Stimulated activated CD8-positive, alpha-beta memory T cell treated with anti-CD3 and anti-CD28 coated beads, Interleukin-4, amount 100 ng/mL, for 4 hours (primary cell): ENCODE measurements around the gene ASCL1.

Source experiments
- DNase-seq, 2 donors: peaks; one replicate each; pipeline ENCODE4 v3.0.0-alpha.2; 2020; ENCODE audit warnings: low read depth in 2 of 2, low spot score in 1 of 2

The ASCL1 gene

GRCh38 chr12:102976609-102977280 lies 19.3 kb downstream of the ASCL1 start:
- DNase-seq: no peak

DNA sequence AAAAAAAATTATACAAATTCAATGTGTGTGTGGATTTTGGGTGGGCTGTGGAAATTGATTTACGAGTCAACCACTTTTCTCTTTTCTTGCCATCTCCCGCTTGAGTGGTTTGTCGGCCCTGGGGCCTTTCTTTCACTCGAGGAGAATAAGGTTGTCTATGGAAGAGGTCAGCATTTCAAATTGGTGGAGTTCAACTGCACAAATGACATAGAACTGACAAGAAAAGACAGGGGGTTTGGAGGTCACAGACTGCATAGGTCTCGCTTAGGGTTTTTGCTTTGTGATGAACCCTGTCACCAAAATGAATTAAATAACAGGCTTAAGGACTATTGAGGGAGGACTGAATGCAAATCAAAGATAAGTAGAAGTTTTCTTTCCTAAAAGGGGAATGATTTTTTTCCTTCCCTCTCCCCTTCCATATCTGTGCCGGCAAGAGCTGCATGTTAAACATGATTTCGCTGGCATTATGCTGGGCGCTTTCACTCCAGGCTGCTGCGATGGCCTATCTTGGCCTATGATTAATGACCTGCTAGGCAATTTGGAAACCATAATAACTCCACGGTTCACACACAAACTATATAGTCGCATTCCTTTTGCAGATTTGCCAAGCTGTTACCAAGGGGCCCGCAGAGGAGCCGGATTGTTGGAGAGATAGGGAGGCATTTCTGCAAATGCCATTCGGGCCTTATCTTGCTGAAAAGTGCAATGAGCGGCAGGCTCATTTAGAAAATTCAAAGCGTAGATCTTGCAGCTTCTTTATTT lies 20.7 kb downstream of the ASCL1 start:
- no peak for DNase-seq

- DNase-seq: no peak
Measured at GRCh38 chr12:102980350-102980749, 22.9 kb downstream of the ASCL1 start.

- DNase-seq: no peak
Measured at GRCh38 chr12:102990419-102990818, 32.9 kb downstream of the ASCL1 start.

DNA sequence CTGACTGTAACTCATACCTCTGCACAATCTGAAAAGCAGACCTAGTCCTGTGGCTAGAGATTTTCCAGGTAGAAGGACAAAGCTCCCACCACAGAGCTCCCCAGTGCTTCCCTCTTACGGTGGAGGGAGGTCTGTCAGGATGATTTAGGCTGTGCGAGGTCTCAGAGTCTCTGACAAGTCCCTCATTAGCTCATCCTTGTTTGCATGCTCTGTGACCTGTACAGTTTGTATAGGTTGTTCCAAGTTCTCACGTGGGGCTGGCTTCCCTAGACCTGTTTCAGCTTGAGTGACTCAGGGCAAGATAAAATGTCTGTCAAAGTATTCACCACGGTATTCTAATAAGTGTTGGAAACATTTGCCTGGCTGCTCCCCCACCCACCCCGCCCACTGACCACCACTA lies 34.8 kb downstream of the ASCL1 start:
- DNase-seq: no peak

DNA sequence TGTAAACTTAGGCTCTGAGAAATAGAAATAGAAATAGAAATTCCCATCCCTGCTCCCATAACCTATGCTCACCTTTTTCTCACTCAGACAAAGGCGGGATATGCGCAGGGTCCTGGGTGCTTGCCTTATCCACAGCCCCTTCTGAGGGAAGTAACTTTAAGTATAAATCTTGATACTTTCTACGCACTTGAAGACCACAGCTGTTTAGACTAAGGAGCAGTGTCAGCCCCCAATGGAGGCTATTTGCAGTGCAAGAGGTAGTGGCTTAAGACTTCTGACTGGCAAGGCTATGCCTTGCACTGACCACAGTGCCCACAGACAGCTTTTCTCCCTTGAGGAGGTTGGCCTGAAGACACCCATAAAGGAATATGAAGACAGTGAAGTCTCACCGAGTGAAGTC lies 35.2 kb downstream of the ASCL1 start:
- DNase-seq: no peak

GRCh38 chr12:102993537-102993936 lies 36.1 kb downstream of the ASCL1 start:
- DNase-seq: no peak

DNA sequence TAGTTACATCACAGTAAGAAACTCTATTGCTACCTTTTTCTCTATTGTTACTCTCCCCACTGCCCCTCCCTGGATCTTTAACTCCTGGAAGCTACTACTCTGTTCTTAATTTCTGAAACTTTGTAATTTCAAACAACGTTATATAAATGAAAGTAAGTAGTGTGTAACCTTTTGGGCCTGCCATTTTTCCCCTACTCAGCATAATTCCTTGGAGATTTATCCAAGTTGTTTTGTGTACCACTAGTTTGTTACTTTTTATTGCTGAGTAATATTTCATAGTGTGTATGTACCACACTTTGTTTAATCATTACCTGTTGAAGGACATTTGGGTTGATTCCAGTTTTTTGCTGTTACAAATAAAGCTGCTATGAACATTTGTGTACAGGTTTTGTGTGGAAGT lies 37.9 kb downstream of the ASCL1 start:
- no peak for DNase-seq
